ENCODE data around the gene TCAF1.

TCAF1 gene

GRCh38 chr7:143901668-143902331, at the start of gene TCAF1:
Gene TCAF1, minus strand, starts transcription at chr7:143902176. Its CDS starts 25,568 bp downstream, at chr7:143876608.
- peak within 1 kb of the TSS; percentile 94 for H3K4me3 ChIP-seq (ENCODE audit: low read length)
- TF ChIP-seq CTCF (conservative IDR thresholded peaks at IDR 0.05; ENCODE audit: low read length) = peak; percentile 47
- peak; percentile 93 for DNase-seq (ENCODE audit: low read depth)

- no peak for TF ChIP-seq CTCF (conservative IDR thresholded peaks at IDR 0.05; ENCODE audit: low read length)
- H3K4me3 ChIP-seq (ENCODE audit: low read length) = no peak overlapping the region
- no peak for DNase-seq (ENCODE audit: low read depth)
Measured at GRCh38 chr7:143948733-143949132, 46.8 kb upstream of the TCAF1 start.

- no peak for DNase-seq (ENCODE audit: low read depth)
- H3K4me3 ChIP-seq (ENCODE audit: low read length) = no peak overlapping the region
- TF ChIP-seq CTCF (conservative IDR thresholded peaks at IDR 0.05; ENCODE audit: low read length) = no peak
Measured at GRCh38 chr7:143947111-143947510, 45.1 kb upstream of the TCAF1 start.

GRCh38 chr7:143945423-143945822, 43.4 kb upstream of the TCAF1 start:
- no peak for TF ChIP-seq CTCF (conservative IDR thresholded peaks at IDR 0.05; ENCODE audit: low read length)

GRCh38 chr7:143938379-143939243, 36.6 kb upstream of the TCAF1 start:
- no peak overlapping the region for H3K4me3 ChIP-seq (ENCODE audit: low read length)
- DNase-seq (ENCODE audit: low read depth) = no peak
- no peak for TF ChIP-seq CTCF (conservative IDR thresholded peaks at IDR 0.05; ENCODE audit: low read length)

More at GRCh38 chr7:143945423-143945822, 43.4 kb upstream of the TCAF1 start:
- DNase-seq (ENCODE audit: low read depth) = no peak
- H3K4me3 ChIP-seq (ENCODE audit: low read length) = no peak overlapping the region

- no peak for TF ChIP-seq CTCF (conservative IDR thresholded peaks at IDR 0.05; ENCODE audit: low read length)
- peak; percentile 84 for DNase-seq (ENCODE audit: low read depth)
- H3K4me3 ChIP-seq (ENCODE audit: low read length) = no peak overlapping the region
Measured at GRCh38 chr7:143936087-143937009, 34.4 kb upstream of the TCAF1 start.

All from AG10803 (cell line).